Tibial artery (tissue), 4 donors: ENCODE results near the gene LIPG.

Experiments used
- DNase-seq, 2 donors: peaks; one replicate each; pipeline ENCODE4 v3.0.0-alpha.2; 2019
- H3K27ac ChIP-seq, 2 donors: fragments of 200-600 bp; sonication (generic) in 1 of 2; 1 replicate in 1 of 2; 2 replicates in 1 of 2; pipeline ENCODE4 v1.5.1; 2018 to 2019; ENCODE audit warnings: mild to moderate bottlenecking in 1 of 2
- H3K27me3 ChIP-seq, 2 donors: fragments of 200-600 bp; sonication (generic) in 1 of 2; one replicate each; pipeline versions ENCODE4 v1.5.1 to v1.6.0; 2016 to 2019
- H3K36me3 ChIP-seq, 3 donors: fragments of 200-600 bp; sonication (generic) in 2 of 3; one replicate each; pipeline ENCODE4 v1.5.1; 2016 to 2019; ENCODE audit warnings: mild to moderate bottlenecking in 2 of 3
- H3K4me1 ChIP-seq, 4 donors: fragments of 200-600 bp; sonication (generic) in 2 of 4; 1 replicate in 3 of 4; 2 replicates in 1 of 4; pipeline ENCODE4 v1.5.1; 2016 to 2019
- H3K4me3 ChIP-seq, 2 donors: fragments of 200-600 bp; sonication (generic) in 1 of 2; 1 replicate in 1 of 2; 2 replicates in 1 of 2; pipeline ENCODE4 v1.5.1; 2018 to 2019; ENCODE audit warnings: mild to moderate bottlenecking in 2 of 2
- H3K9me3 ChIP-seq, 3 donors: fragments of 200-600 bp; sonication (generic) in 1 of 3; one replicate each; pipeline ENCODE4 v1.5.1; 2016 to 2019
- intact Hi-C: fragments of 100-400 bp; cut with DNase I; formaldehyde crosslinking; loops from one replicate; pipeline ENCODE4 v1.15.0; 2023; ENCODE audit warnings: low total_unique reads
- TF ChIP-seq, protein P1 (sequence below), 2 experiments: fragments of 200-600 bp in 1 of 2; fragments of 450-650 bp in 1 of 2; IDR thresholded peaks; one replicate each; pipeline ENCODE4 v1.5.1; 2017 to 2019; ENCODE audit warnings: antibody characterized with exemption in 2 of 2, mild to moderate bottlenecking in 1 of 2, moderate library complexity in 1 of 2

Gene LIPG

DNA sequence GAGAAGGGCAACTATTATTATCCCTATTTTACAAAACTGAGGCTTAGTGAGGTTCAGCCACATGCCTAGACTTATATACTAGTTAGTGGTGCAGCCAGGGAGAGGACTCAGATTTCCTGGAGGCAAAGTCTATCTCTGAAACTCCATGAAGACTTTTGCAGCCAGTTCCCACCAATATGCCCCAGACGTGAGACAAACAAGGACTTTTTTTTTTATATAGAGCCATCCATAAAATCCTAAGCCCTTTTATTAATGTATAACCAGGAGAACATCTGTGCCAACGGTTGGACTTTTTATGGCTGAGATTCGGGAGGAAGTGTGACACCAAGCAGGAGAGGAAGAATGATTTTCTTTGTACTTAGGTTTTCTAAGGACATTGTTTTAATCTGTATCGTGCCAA, 29.9 kb downstream of the LIPG start:
- H3K27me3 ChIP-seq, result no peaks in the 10 kb centered on the region
- TF ChIP-seq, protein P1, sequence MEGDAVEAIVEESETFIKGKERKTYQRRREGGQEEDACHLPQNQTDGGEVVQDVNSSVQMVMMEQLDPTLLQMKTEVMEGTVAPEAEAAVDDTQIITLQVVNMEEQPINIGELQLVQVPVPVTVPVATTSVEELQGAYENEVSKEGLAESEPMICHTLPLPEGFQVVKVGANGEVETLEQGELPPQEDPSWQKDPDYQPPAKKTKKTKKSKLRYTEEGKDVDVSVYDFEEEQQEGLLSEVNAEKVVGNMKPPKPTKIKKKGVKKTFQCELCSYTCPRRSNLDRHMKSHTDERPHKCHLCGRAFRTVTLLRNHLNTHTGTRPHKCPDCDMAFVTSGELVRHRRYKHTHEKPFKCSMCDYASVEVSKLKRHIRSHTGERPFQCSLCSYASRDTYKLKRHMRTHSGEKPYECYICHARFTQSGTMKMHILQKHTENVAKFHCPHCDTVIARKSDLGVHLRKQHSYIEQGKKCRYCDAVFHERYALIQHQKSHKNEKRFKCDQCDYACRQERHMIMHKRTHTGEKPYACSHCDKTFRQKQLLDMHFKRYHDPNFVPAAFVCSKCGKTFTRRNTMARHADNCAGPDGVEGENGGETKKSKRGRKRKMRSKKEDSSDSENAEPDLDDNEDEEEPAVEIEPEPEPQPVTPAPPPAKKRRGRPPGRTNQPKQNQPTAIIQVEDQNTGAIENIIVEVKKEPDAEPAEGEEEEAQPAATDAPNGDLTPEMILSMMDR (IDR thresholded peaks at IDR 0.05), result no peak
- H3K27ac ChIP-seq, result no peak overlapping the region
- no peaks in the 10 kb centered on the region for H3K4me1 ChIP-seq
- no peak for DNase-seq
- intact Hi-C loops, result no loop called here
- H3K9me3 ChIP-seq, result no peaks in the 10 kb centered on the region
- H3K4me3 ChIP-seq, result no peak overlapping the region
- H3K36me3 ChIP-seq, result no peaks in the 10 kb centered on the region

DNA sequence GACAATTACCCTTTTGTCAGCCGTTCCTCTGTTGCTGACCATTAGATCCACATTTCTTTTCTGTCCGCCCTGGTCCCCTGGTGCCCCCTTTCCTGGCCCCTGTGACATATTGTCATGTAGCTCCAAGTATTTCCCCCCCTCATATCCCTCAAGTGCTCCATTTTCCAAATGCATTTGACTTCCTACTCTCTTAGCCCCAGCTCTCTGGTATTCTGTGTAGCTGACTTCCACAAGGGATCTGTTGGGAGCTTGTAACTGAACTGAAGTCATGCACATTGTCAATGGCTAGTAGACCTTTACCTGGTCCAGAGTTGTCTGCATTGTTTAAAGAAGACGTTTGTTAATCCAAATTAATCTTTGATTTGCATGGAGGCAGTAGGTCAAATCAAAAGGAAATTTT, 34.8 kb downstream of the LIPG start:
- TF ChIP-seq, protein P1 (IDR thresholded peaks at IDR 0.05), result no peak
- Histone ChIP-seq H3K27ac (no peak overlapping the region), H3K36me3 (no peaks in the 10 kb centered on the region), H3K4me1 (no peaks in the 10 kb centered on the region), H3K4me3 (no peak overlapping the region), H3K9me3 (no peaks in the 10 kb centered on the region), H3K27me3 (peaks cover 0 to 2% of the 10 kb centered on the region in 2 donors)
- DNase-seq, result no peak
- intact Hi-C loops, result no loop called here

DNA sequence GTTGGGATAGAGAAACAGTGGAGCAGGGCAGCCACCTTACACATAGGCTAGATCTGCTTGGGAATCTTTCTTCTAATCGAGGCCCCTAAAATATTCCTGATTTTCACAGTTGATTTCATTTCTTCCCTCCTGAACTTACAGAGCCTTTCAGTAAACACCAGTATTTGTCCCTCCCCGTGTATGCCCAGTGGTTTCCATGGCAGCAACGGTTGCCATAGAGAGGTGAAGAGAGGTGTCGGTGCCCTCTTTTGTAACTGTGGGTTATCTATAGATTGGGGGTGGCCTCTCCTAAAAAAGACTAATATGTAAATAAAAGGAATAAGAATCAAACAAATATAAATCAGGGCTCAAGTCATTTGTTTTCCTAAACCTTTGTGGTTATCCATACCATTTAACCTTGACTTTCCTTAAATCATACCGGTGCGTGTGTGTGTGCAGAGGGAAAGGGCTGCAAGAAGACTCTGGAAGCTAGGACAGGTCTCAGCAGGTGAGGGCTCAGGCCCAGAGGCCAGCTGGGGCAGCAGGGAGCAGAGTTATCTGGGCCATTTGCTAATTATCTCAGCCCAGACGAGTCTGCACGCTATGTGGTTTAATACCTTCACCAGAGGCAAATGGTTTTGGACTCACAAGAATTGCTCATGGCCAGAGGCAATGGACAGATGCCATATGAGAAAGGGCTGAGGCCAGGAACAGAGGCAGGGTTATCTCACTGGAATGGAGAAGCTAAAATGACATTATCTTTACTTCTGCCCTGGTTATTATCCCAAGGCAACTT, 35.5 kb downstream of the LIPG start:
- Histone ChIP-seq H3K4me3 (no peak overlapping the region), H3K27ac (no peak overlapping the region), H3K36me3 (no peaks in the 10 kb centered on the region), H3K9me3 (no peaks in the 10 kb centered on the region), H3K4me1 (no peaks in the 10 kb centered on the region), H3K27me3 (peaks cover 0 to 2% of the 10 kb centered on the region in 2 donors)
- intact Hi-C loops, result no loop called here
- no peak for DNase-seq
- TF ChIP-seq, protein P1 (IDR thresholded peaks at IDR 0.05), result no peak

DNA sequence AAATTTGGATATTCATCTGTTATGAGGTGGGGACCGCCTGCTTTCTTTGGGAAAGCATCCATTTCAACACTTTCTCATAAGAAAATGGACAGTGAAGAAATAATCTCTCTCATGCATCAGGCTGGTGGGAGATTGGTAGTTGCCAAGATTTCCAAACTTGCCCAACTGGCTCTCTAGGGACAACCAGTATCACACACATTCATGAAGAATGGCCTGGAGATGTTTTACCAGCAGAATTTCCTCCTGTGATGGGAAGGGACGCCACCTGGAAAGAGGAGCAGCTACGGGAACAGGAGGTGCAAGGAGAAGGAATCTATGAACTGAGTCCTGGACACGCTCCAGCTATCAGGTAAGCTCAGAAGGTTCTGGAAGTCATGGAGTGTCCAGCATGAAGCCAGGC, 39.4 kb downstream of the LIPG start:
- no peak overlapping the region for H3K27ac ChIP-seq
- no peaks in the 10 kb centered on the region for H3K36me3 ChIP-seq
- TF ChIP-seq, protein P1 (IDR thresholded peaks at IDR 0.05), result no peak
- peaks cover 0 to 7% (median 0%) of the 10 kb centered on the region in 3 donors for H3K9me3 ChIP-seq
- H3K27me3 ChIP-seq, result peaks cover 0 to 2% of the 10 kb centered on the region in 2 donors
- no peaks in the 10 kb centered on the region for H3K4me1 ChIP-seq
- intact Hi-C loops, result no loop called here
- no peak for DNase-seq
- no peak overlapping the region for H3K4me3 ChIP-seq

DNA sequence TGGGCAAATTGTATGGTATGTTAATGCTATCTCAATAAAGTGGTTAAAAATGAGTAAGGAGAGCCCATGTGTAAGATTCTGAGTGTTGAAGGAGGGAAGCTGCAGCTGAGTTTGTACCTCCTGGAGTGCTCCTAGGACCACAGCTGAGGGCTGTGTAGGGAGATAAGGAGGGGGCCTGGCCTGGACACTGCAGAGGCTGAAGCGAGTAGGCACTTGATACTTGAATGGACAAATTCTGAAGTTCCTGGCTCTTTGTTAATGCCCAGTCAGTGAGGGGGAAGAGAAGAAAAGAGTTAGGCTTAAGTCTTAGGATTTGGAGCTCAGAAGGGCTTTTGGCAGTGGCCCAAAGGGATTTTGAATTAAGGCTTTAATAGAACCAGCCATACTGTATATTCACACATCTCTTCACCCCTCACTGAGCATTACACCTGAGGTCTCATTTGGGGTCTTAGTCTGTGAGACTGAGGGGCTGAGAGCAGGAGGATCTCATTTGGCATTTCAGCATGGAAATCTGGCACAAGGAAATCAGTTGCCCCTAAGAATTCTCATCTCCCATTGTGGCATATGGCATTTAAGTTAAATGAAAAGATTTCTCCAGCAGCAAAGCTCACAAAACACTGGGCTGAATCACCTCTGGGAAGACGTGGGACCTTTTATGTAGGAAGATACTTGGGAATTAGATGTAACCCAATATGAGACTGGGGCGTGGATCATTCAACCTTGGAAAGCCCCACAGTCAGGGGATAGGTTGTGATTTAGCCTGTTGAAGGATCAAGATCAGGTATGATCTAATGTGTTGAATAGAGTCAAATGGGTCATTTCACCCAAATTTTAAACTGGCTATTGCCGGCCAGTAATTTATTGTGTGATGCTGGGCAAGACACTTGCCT, 46.8 kb downstream of the LIPG start:
- no peak for DNase-seq
- TF ChIP-seq, protein P1 (IDR thresholded peaks at IDR 0.05), result no peak
- no peaks in the 10 kb centered on the region for H3K36me3 ChIP-seq
- no peaks in the 10 kb centered on the region for H3K4me1 ChIP-seq
- no peak overlapping the region for H3K27ac ChIP-seq
- intact Hi-C loops, result no loop called here
- peaks cover 0 to 5% of the 10 kb centered on the region in 2 donors for H3K27me3 ChIP-seq
- no peak overlapping the region for H3K4me3 ChIP-seq
- peaks cover 0 to 7% (median 0%) of the 10 kb centered on the region in 3 donors for H3K9me3 ChIP-seq
